Spleen (tissue), 7 donors: ENCODE measurements around the gene SV2B.

Experiments
- CTCF ChIP-seq, 11 experiments: fragments of 200-600 bp in 7 of 11; fragments of 450-650 bp in 4 of 11; sonication (generic) in 4 of 11; IDR thresholded peaks in 8 of 11; conservative IDR thresholded peaks in 3 of 11; 1 replicate in 7 of 11; 2 replicates in 4 of 11; pipeline versions ENCODE4 v1.4.0 to v1.8.0; 2016 to 2021; ENCODE audit warnings: antibody characterized with exemption in 11 of 11, inconsistent platforms in 4 of 11, mild to moderate bottlenecking in 1 of 11
- POLR2A ChIP-seq, 3 donors: fragments of 450-650 bp; IDR thresholded peaks; one replicate each; pipeline ENCODE4 v1.5.1; 2017; ENCODE audit warnings: antibody characterized with exemption in 3 of 3, mild to moderate bottlenecking in 1 of 3
- POLR2AphosphoS5 ChIP-seq, 3 donors: sonication (generic); formaldehyde crosslinking; IDR thresholded peaks; one replicate each; pipeline ENCODE4 v1.5.1; 2017; ENCODE audit warnings: antibody characterized with exemption in 3 of 3
- donor health status: DM: no; HTN: no; CAD: no; lungs with moderate emphysema.
- donor health status: DM: no; HTN: no; CAD: no.
- donor health status: DM: no; HTN: no; CAD: no.

- no peak for TF ChIP-seq POLR2A (IDR thresholded peaks at IDR 0.05)
- no peak for TF ChIP-seq CTCF (IDR thresholded peaks at IDR 0.05 in 8 of 11, conservative IDR thresholded peaks at IDR 0.05 in 3 of 11)
- TF ChIP-seq POLR2AphosphoS5 (IDR thresholded peaks at IDR 0.05) = no peak
Measured at GRCh38 chr15:91231703-91232102, 131.6 kb downstream of the SV2B start.
